HG02759 (cell line): ENCODE measurements around the gene VDAC2.

ENCODE experiments used
- ATAC-seq: cut with Tn5 transposase; IDR thresholded peaks from one replicate; pipeline ENCODE4 v1.9.1; 2021; ENCODE audit warnings: mild to moderate bottlenecking, moderate library complexity; ENCODE audit not compliant: unreplicated experiment

Gene VDAC2

DNA sequence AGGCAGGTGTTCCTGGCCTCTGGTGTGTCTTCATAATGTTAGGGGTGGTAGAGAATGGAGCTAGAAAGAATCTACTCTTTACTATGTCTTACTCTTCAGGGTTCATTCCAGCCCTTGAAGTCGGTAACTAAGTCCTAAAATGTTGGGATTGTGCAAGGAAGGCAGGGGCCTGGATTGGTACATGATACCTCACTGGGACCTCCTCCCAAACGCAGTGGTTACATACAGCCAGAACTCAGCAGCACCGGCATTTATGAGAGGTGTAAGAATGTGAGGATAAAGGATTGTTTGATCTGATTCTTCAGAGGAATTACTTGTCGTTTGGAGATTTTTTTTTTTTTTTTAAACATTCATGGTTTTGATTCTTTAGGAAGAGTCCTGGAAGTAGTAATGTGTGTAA lies 18.2 kb downstream of the VDAC2 start:
- no peak for ATAC-seq

GRCh38 chr10:75229971-75230370 lies 19.4 kb downstream of the VDAC2 start:
- ATAC-seq = no peak

DNA sequence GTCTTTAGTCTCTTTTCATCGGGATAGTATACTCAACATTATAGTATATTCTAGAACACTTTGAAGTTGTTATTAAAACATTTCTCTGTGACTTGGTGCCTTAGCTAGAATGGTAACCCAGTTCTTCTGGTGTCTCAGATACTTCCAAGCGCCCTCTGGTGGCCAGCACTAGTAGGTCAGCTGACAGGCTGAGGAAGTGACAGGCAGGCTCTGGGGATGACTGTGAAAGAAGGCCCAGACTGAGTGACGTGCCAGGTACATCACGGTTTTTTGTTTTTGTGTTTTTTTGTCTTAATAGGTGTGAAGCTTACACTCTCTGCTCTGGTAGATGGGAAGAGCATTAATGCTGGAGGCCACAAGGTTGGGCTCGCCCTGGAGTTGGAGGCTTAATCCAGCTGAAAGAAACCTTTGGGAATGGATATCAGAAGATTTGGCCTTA lies 20.0 kb downstream of the VDAC2 start:
- ATAC-seq = peak; percentile 36

- no peak for ATAC-seq
Observed at GRCh38 chr10:75231672-75232581, 21.3 kb downstream of the VDAC2 start.

DNA sequence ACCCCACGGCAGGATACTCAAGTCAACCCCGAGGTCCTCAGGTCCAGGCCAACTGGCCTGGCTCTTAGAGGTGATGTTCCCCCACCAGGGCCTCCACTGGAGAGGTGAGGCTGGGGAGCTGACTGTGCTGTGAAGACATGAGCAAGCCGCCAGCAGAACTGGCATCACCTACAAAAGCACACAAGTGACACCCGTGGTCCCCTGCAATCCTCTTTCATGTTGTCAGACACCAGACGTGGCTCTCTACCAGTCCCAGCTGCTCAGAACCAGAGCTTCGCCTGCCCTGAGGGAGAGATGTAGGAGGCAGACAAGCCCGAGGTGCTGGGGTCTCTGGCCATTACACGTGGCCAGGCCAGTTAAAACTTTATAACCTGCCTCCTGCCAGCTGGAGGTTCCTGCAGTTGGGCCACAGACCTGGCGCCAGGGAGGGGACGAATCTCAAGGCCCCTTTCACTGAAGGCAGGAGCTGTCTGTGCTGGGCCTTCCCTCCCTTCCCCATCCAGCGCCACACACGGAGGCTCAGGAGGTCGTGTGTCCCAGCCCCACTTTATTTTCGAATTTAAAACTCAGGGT lies 22.9 kb downstream of the VDAC2 start:
- no peak for ATAC-seq

DNA sequence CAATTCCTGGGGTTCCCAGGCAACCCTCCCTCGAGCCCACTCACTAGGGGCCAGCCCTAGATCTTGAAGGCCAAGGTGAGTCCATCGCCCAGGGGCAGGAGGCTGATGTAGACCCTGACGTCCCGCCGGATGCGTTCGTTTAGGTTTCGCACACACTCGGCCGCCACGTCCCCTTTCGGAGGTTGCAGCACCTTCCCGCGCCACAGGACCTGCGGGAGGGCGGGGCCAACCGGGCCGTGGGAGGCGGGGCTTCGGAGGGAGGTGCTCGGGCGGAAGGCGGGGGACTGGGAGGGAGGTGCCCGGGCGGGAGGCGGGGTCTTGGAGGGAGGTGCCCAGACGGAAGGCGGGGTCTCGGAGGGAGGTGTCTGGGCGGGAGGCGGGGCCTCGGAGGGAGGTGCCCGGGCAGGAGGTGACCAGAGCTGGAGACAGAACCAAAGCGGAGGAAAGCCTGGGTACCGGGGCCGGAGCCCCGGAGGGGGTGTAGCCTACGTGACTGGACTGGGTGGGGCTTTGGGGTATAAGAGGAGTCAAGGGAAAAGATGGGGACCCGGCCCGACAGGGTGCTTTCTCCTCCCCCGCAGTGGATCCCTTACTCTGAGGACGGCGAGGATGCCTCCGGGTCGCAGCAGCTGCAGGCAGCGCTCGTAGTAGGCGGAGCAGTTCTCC lies 23.6 kb downstream of the VDAC2 start:
- ATAC-seq = peak; percentile 53

GRCh38 chr10:75234683-75235374 lies 24.2 kb downstream of the VDAC2 start:
- peak; percentile 4 for ATAC-seq

DNA sequence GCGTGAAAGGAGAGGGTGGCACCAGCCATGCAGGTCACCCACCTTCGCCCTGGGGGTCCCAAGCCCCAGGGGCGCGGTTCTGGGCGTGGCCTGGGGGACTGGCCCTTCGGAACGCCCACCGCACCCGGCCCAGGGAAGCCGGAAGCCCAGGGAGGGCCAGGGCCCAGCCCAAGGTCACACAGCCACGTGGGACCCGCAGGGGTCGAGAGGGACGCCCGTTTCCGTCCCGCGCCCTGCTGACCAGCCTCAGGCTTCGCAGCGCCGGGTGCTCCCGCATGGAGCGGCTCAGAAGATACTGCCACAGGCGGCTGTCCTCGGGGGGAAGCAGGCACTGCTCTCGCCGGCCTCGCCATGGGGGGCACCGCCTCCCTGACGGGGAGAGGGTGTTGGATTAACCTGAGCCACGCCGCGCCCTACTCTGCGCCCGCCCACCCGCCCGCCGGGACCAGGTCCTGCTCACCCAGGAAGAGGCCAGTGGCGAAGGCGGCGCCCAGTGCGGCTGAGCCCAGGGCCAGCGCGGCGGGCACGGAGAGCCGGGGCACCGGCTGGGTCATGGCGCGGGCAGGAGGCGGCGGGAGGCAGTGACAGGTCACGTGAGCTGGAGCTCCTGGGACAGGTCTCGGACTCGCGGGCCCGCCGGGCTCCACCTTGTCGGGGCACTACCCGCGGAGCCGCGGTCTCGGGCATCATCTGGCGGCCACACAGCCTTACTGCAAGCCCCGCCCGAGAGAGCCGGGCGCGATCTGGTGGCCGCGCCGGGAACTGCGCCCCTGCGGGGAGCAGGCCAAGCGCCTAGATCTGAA lies 25.0 kb downstream of the VDAC2 start, which contains the start of gene COMTD1:
Gene COMTD1 (minus strand): TSS at position 583 of the 803 bp plus-strand sequence. CDS start 29 bp downstream, at position 554.
- peak; percentile 77 for ATAC-seq

DNA sequence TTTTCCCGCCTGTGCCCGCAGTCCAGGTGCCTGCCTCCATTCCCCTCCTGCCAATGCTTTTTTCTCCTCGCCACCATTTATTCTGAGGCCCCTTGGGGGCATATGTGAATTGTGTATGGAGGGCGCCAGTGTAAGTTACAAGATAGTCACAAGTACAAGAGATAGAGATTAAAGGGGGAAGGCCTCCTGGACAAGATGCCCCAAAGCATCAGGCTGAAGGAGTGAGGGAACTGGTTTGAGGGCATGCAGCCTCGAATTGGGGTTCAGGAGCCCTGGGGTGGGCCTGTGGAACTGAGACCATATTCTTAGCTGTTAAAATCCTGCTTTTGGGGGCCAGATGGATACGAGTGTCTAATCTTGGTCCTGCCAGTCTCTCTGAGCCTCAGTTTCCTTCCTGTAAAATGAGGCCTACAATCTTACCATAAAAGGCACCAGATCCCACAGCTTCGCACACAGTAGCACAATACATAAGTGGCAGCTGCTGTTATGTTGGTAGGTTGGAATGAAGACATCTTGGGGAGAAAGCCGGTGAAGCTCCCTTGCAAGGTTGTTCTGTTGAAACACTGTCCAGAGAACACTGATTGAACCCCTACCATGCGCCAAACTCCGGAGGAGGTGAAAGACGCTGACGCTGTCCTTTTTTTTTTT lies 25.7 kb downstream of the VDAC2 start:
- ATAC-seq = no peak

DNA sequence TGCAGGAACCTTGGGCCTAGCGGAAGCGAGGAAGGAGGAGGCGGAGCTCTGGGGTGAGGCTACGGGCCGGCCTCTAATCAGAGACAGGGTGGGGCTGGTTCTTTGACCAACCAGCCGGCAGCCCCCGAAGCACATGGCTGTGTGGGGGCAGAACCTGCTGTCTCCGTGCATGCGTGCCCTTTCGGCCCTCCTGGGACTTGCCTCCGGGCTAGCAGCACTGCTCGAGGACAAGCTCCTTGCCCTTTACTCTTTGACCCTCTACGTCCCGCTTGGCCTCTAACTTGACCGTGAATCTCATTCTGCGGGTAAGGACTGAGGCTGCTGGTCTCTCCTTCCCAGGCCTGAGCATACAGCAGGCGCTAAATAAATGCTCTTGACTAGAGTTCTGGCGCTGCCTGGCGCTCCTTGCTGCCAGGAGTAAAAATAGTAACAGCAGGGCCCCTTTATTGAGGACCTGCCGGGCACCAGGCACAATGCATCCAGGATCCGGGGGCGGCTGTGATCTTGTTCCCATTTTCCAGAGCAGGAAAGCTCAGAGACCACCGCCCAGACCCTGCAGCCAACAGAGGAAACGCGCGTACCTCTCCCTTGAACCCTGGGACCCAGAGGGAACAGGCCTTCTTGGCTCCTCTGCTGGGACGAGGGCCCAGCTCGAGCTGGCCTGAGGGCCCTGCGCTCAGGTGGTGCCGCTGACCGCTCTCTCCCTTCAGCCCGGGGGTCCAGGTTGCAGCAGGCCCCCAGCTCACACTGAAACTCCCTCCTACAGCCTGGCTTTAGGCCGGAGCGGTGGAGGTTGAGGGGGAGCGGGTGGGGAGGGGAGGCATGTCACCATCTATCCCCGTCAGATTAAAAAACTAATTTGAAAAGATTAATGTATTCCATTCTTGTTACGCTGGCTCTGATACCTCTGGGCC lies 27.8 kb downstream of the VDAC2 start:
- no peak for ATAC-seq

- no peak for ATAC-seq
Observed at GRCh38 chr10:75239096-75239790, 28.6 kb downstream of the VDAC2 start.

DNA sequence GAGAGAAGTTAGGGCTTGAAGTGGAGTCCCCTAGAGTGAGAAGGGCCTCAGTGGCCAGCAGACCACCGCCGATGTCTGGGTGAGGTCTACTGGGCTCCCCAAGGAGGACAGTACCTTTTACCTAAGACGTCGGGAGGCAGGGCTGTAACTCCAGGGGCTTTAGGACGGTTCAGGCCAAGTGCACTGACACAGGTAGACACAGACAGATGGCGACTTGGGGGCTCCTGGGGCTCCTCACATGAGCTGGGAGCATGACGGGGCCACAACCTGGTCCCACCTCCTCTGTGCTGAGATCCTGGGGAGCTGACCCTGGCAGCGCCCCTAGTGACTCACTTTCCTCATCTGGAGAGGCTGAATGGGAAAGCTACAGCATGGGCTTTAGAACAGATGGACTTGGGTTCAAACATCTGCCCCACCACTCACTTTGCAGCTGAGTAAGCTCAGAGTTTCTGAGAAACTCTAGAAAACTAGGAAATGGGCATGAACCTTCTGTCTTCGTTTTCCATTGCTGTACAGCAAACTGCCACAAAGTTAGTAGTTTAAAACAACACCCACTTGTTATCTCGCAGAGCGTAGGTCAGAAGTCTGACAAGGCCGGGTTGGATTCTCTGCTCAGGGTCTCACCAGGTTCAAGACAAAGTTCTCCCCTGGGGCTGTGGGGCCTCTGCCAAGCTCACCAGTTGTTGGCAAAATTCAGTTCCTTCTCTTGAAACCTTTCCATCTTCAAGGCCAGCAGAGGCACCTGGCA lies 29.9 kb downstream of the VDAC2 start:
- no peak for ATAC-seq

- ATAC-seq = no peak
Observed at GRCh38 chr10:75243426-75243825, 32.8 kb downstream of the VDAC2 start.

- ATAC-seq = no peak
Observed at GRCh38 chr10:75244487-75245353, 34.1 kb downstream of the VDAC2 start.

GRCh38 chr10:75245354-75246250 lies 35.0 kb downstream of the VDAC2 start:
- ATAC-seq = no peak
